Fibroblast of lung (primary cell): Measurements from ENCODE around the gene CAMK2B. TPM values are rescaled to one million over a fixed set of nuclear protein-coding genes. Genes with fewer than 3 reads are reported as not detected.

Experiments used
- DNase-seq, 2 donors: peaks; one replicate each; pipeline versions ENCODE4 v3.0.0 to v3.0.0-alpha.2; 2010; ENCODE audit warnings: low read depth in 2 of 2
- H2AFZ ChIP-seq: 2 replicates; pipeline ENCODE4 v1.5.1; 2012; ENCODE audit warnings: low read length, control low read depth, inconsistent platforms
- H3K27ac ChIP-seq: 2 replicates; pipeline ENCODE4 v1.5.1; 2011; ENCODE audit warnings: low read length, control low read depth; ENCODE audit not compliant: insufficient read depth
- H3K27me3 ChIP-seq: 2 replicates; pipeline ENCODE4 v1.5.1; 2011; ENCODE audit warnings: mild to moderate bottlenecking, low read length; ENCODE audit not compliant: control insufficient read depth, insufficient read depth
- H3K36me3 ChIP-seq: 2 replicates; pipeline ENCODE4 v1.5.1; 2011; ENCODE audit warnings: low read length; ENCODE audit not compliant: control insufficient read depth, insufficient read depth
- H3K4me1 ChIP-seq: 2 replicates; pipeline ENCODE4 v1.5.1; 2011; ENCODE audit warnings: low read length; ENCODE audit not compliant: control insufficient read depth, insufficient read depth; ENCODE audit errors: extremely low read depth
- H3K4me2 ChIP-seq: 2 replicates; pipeline ENCODE4 v1.5.1; 2011; ENCODE audit warnings: low read length, control low read depth; ENCODE audit not compliant: insufficient read depth; ENCODE audit errors: extremely low read depth
- H3K4me3 ChIP-seq, 4 experiments: fragments of 200-600 bp in 1 of 4; sonication (generic) in 1 of 4; replicated peaks in 1 of 4; 2 replicates each; pipeline ENCODE4 v1.5.1; 2011 to 2016; ENCODE audit warnings: low read length in 4 of 4, low read depth in 3 of 4, mild to moderate bottlenecking in 3 of 4, control low read depth in 2 of 4, inconsistent platforms in 1 of 4, mixed read lengths in 1 of 4; ENCODE audit not compliant: insufficient read depth in 1 of 4; ENCODE audit errors: control extremely low read depth in 1 of 4
- H3K79me2 ChIP-seq: 2 replicates; pipeline ENCODE4 v1.5.1; 2012; ENCODE audit warnings: mild to moderate bottlenecking, low read length, inconsistent platforms; ENCODE audit not compliant: control insufficient read depth, insufficient read depth
- H3K9ac ChIP-seq: 2 replicates; pipeline ENCODE4 v1.5.1; 2011; ENCODE audit warnings: mild to moderate bottlenecking, low read length, control low read depth; ENCODE audit not compliant: insufficient read depth
- H3K9me3 ChIP-seq: 2 replicates; pipeline ENCODE4 v1.5.1; 2012; ENCODE audit warnings: low read depth, low read length; ENCODE audit not compliant: control insufficient read depth, insufficient read depth
- H4K20me1 ChIP-seq: 2 replicates; pipeline ENCODE4 v1.5.1; 2011; ENCODE audit warnings: low read length; ENCODE audit not compliant: control insufficient read depth, insufficient read depth; ENCODE audit errors: extremely low read depth
- CTCF ChIP-seq, 2 donors: IDR thresholded peaks in 1 of 2; conservative IDR thresholded peaks in 1 of 2; 1 replicate in 1 of 2; 2 replicates in 1 of 2; pipeline ENCODE4 v1.5.1; 2011 to 2012; ENCODE audit warnings: low read length in 2 of 2, control low read depth in 1 of 2, inconsistent platforms in 1 of 2, low read depth in 1 of 2, mild to moderate bottlenecking in 1 of 2
- EZH2 ChIP-seq: IDR thresholded peaks from 2 replicates; pipeline ENCODE4 v1.5.1; 2012; ENCODE audit warnings: low read length, control low read depth, mild to moderate bottlenecking; ENCODE audit errors: missing control alignments
- polyA plus RNA-seq, 2 donors: library from polyadenylated mRNA; depleted of rRNA in 1 of 2; stranded (reverse) in 1 of 2; unstranded in 1 of 2; fragments of >200 nt; gene quantifications; 2 replicates each; pipeline ENCODE4 v1.2.1, GENCODE V29; 2011 to 2012; ENCODE audit warnings: missing spikeins in 1 of 2
- total RNA-seq: library from RNA; depleted of rRNA; stranded (reverse); fragments of >200 nt; gene quantifications from 2 replicates; pipeline ENCODE4 v1.2.1, GENCODE V29; 2014

The CAMK2B gene
- total and polyA plus RNA-seq, 2 donors (not counting 1 experiment from before 2014, with no cell fraction given): 0.06 to 0.17 TPM

DNA sequence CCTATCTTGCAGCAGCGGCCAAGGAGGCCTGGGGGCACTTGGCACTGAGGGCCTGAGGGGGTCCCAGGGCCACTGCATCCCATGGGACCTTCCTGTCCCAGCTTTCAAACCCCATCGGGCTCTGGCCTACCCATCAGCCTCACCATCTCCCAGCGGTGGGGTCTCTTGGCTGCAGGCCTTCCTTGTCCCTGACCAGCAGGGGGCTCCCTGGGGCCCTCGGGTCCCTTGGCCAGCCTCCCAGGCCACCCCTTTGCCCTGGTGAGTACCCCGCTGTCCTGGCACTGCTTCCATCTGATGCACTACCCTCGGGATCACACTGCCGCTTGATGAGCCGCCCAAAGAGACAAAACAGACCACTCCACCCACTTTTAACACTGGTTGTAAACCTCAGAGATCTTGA, 81.1 kb downstream of the CAMK2B start:
- H3K36me3 ChIP-seq: no peaks in the 10 kb centered on the region
- H3K4me1 ChIP-seq: no peaks in the 10 kb centered on the region
- H3K9me3 ChIP-seq: no peaks in the 10 kb centered on the region
- no peak overlapping the region for H3K9ac ChIP-seq
- no peak overlapping the region for H3K4me3 ChIP-seq
- no peak overlapping the region for H3K4me2 ChIP-seq
- no peak overlapping the region for H2AFZ ChIP-seq
- no peak overlapping the region for H3K27ac ChIP-seq
- no peaks in the 10 kb centered on the region for H4K20me1 ChIP-seq
- no peaks in the 10 kb centered on the region for H3K27me3 ChIP-seq
- no peaks in the 10 kb centered on the region for H3K79me2 ChIP-seq
- no peak for TF ChIP-seq EZH2
- TF ChIP-seq CTCF (conservative IDR thresholded peaks at IDR 0.05 in 1 of 2, IDR thresholded peaks at IDR 0.05 in 1 of 2; ENCODE audit: low read depth in 1 of 2, low read length in 2 of 2): peak; percentile 33 to 54
- no peak for DNase-seq

DNA sequence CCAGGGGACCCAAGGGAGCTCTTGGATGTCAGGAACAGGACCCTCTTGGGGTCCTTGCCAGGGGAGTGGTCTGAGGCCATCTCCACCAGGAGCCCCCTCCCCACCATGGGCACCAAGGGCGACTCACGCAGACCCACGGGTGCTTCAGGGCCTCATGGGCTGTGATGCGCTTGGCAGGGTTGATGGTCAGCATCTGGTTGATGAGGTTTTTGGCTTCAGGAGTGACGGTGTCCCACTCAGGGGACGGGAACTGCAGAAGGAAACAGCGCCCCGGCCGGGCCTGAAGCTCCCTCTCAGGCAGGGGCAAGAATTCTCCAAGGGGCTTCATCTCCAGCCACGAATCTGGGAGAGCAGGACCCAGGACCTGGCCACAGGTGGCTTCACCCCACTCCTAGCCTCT, 83.3 kb downstream of the CAMK2B start:
- Histone ChIP-seq H3K4me3 (no peak overlapping the region), H4K20me1 (no peaks in the 10 kb centered on the region), H3K4me2 (no peak overlapping the region), H3K36me3 (no peaks in the 10 kb centered on the region), H2AFZ (no peak overlapping the region), H3K79me2 (no peaks in the 10 kb centered on the region), H3K27ac (no peak overlapping the region), H3K4me1 (no peaks in the 10 kb centered on the region), H3K27me3 (no peaks in the 10 kb centered on the region), H3K9me3 (no peaks in the 10 kb centered on the region), H3K9ac (no peak overlapping the region)
- no peak for TF ChIP-seq CTCF (conservative IDR thresholded peaks at IDR 0.05 in 1 of 2, IDR thresholded peaks at IDR 0.05 in 1 of 2; ENCODE audit: low read depth in 1 of 2, low read length in 2 of 2)
- no peak for TF ChIP-seq EZH2
- no peak for DNase-seq

DNA sequence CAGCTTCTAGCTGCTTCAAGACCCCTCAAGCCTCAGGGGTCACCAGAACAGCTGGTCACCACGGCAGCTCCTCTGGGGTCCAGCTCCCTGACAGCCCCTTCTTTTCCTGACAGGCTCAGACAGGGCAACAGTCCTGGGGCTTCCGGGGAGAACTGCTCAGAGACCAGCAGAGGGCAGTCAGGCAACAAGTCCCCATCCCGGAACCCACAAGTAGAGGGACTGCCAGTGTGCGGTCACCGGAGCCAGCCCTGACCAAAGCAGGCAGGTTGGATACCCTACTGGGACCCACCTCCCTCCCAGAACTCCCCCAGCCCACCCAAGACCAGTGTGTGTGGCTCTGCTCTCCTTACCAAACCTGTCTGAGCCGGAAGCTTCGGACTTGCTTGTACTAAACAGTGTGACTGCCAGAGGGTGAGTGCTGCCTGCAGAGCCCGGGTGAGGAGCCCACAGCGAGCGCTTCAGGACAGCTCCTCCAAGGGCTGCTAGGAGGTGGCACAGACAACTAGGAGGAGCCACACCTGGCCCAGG, 84.3 kb downstream of the CAMK2B start:
- H4K20me1 ChIP-seq: no peaks in the 10 kb centered on the region
- H3K4me2 ChIP-seq: peak overlapping the region; percentile 35
- no peaks in the 10 kb centered on the region for H3K79me2 ChIP-seq
- no peak overlapping the region for H3K4me3 ChIP-seq
- TF ChIP-seq EZH2: no peak
- TF ChIP-seq CTCF (conservative IDR thresholded peaks at IDR 0.05 in 1 of 2, IDR thresholded peaks at IDR 0.05 in 1 of 2; ENCODE audit: low read depth in 1 of 2, low read length in 2 of 2): peak; percentile 87 to 92
- DNase-seq: peak; percentile 63 to 83
- H3K9me3 ChIP-seq: no peaks in the 10 kb centered on the region
- no peaks in the 10 kb centered on the region for H3K4me1 ChIP-seq
- H3K27me3 ChIP-seq: no peaks in the 10 kb centered on the region
- H2AFZ ChIP-seq: peak overlapping the region; percentile 69
- no peak overlapping the region for H3K9ac ChIP-seq
- H3K36me3 ChIP-seq: no peaks in the 10 kb centered on the region
- H3K27ac ChIP-seq: no peak overlapping the region
